Keratinocyte (primary cell): ENCODE results near the gene CDK8. TPM values are rescaled to one million over a fixed set of nuclear protein-coding genes. Genes with fewer than 3 reads are reported as not detected.

Source experiments
- DNase-seq: peaks from one replicate; pipeline ENCODE4 v3.0.0-alpha.2; 2011; ENCODE audit warnings: low read depth, missing footprints, low spot score
- FAIRE-seq: peaks from 2 replicates; lab custom pipeline; 2011; peaks lifted over from hg19 to GRCh38; lab: Jason Lieb, UNC
- H2AFZ ChIP-seq: 2 replicates; pipeline ENCODE4 v1.6.0; 2012; ENCODE audit warnings: low read length, control low read depth, inconsistent platforms; ENCODE audit not compliant: control insufficient read depth
- H3K27ac ChIP-seq: 2 replicates; pipeline ENCODE4 v1.5.1; 2011; ENCODE audit warnings: low read length; ENCODE audit not compliant: control insufficient read depth, insufficient read depth
- H3K27me3 ChIP-seq: 3 replicates; pipeline ENCODE4 v1.6.0; 2011; ENCODE audit warnings: low read length; ENCODE audit not compliant: control insufficient read depth, insufficient read depth; ENCODE audit errors: extremely low read depth
- H3K36me3 ChIP-seq, 2 experiments: 2 replicates in 1 of 2; 3 replicates in 1 of 2; pipeline ENCODE4 v1.5.1; 2011; ENCODE audit warnings: low read length in 2 of 2, mild to moderate bottlenecking in 1 of 2; ENCODE audit not compliant: control insufficient read depth in 2 of 2, insufficient read depth in 2 of 2; ENCODE audit errors: extremely low read depth in 1 of 2
- H3K4me1 ChIP-seq: 3 replicates; pipeline ENCODE4 v1.5.1; 2011; ENCODE audit warnings: low read length; ENCODE audit not compliant: control insufficient read depth, insufficient read depth; ENCODE audit errors: extremely low read depth
- H3K4me2 ChIP-seq: 3 replicates; pipeline ENCODE4 v1.6.0; 2011; ENCODE audit warnings: low read depth, low read length; ENCODE audit not compliant: control insufficient read depth, insufficient read depth; ENCODE audit errors: extremely low read depth
- H3K4me3 ChIP-seq, 3 experiments: fragments of 200-600 bp in 1 of 3; sonication (generic) in 1 of 3; 2 replicates in 2 of 3; 3 replicates in 1 of 3; pipeline ENCODE4 v1.5.1; 2011 to 2016; ENCODE audit warnings: low read length in 3 of 3, mild to moderate bottlenecking in 3 of 3, control low read depth in 2 of 3, inconsistent platforms in 1 of 3, low read depth in 1 of 3, mixed read lengths in 1 of 3, mixed run types in 1 of 3, moderate library complexity in 1 of 3; ENCODE audit not compliant: control insufficient read depth in 2 of 3, insufficient read depth in 2 of 3; ENCODE audit errors: extremely low read depth in 1 of 3
- H3K79me2 ChIP-seq: 2 replicates; pipeline ENCODE4 v1.6.0; 2012; ENCODE audit warnings: low read length; ENCODE audit not compliant: control insufficient read depth, insufficient read depth
- H3K9ac ChIP-seq: 3 replicates; pipeline ENCODE4 v1.6.0; 2011; ENCODE audit warnings: low read length; ENCODE audit not compliant: control insufficient read depth, insufficient read depth; ENCODE audit errors: extremely low read depth
- H3K9me1 ChIP-seq: 3 replicates; pipeline ENCODE4 v1.6.0; 2011; ENCODE audit warnings: low read length; ENCODE audit not compliant: control insufficient read depth, insufficient read depth; ENCODE audit errors: extremely low read depth
- H3K9me3 ChIP-seq: 2 replicates; pipeline ENCODE4 v1.5.1; 2012; ENCODE audit warnings: low read depth, low read length; ENCODE audit not compliant: control insufficient read depth
- H4K20me1 ChIP-seq: 3 replicates; pipeline ENCODE4 v1.6.0; 2011; ENCODE audit warnings: low read length; ENCODE audit not compliant: control insufficient read depth, insufficient read depth; ENCODE audit errors: extremely low read depth
- EZH2 ChIP-seq: IDR thresholded peaks from one replicate; pipeline ENCODE4 v1.6.1; 2012; ENCODE audit warnings: inconsistent platforms, mild to moderate bottlenecking, low read length, moderate library complexity
- dilution Hi-C: fragments of 300-500 bp; cut with MboI; formaldehyde crosslinking; loops from one replicate; pipeline ENCODE4 v1.7.0; 2020; ENCODE audit warnings: low sequenced_read_pairs; ENCODE audit not compliant: extremely low pct_ligation_motif_present
- polyA plus RNA-seq, 5 experiments: library from polyadenylated mRNA; depleted of rRNA in 3 of 5; stranded (reverse) in 3 of 5; stranded (forward) in 1 of 5; unstranded in 1 of 5; fragments of >200 nt; gene quantifications; 1 replicate in 1 of 5; 2 replicates in 3 of 5; 3 replicates in 1 of 5; pipeline versions ENCODE4 v1.2.1 to v1.2.3, GENCODE V29; 2011 to 2012; ENCODE audit warnings: missing spikeins in 2 of 5, low read depth in 1 of 5, low replicate concordance in 1 of 5
- TF ChIP-seq, protein P1 (sequence below), 3 experiments: IDR thresholded peaks in 1 of 3; conservative IDR thresholded peaks in 1 of 3; optimal IDR thresholded peaks in 1 of 3; 2 replicates in 2 of 3; 3 replicates in 1 of 3; pipeline versions ENCODE3 to v1.5.1; 2011; ENCODE audit warnings: low read length in 3 of 3, mild to moderate bottlenecking in 3 of 3, moderate library complexity in 2 of 3, control low read depth in 1 of 3, inconsistent platforms in 1 of 3; ENCODE audit not compliant: insufficient read depth in 2 of 3; ENCODE audit errors: extremely low read depth in 1 of 3

The CDK8 gene
- polyA plus RNA-seq, 1 donor (not counting 4 experiments of a cell fraction or from before 2014, with no cell fraction given), result 27.5 TPM

DNA sequence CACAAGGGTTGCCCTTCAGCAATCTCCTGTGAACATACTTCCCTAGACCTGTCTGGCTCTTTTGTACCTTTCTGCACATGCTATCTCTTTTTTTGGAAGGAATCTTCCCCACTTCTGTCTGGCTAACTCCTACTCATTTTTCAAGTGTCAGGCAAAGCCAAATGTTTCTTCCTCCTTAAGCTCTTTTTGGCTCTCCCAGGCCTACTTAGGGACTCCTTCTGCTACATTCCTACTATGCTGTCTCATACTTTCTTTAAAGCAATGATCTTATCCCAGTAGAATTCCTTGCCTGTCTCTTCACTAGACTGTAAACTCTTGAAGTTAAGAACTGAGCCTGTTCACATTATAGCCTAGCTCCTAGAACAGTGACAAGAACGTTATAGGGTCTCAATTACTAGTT lies 188.6 kb downstream of the CDK8 start:
- Histone ChIP-seq H3K27ac (no peak overlapping the region), H3K9ac (no peak overlapping the region), H3K4me1 (no peaks in the 10 kb centered on the region), H3K36me3 (no peaks in the 10 kb centered on the region), H3K9me3 (no peaks in the 10 kb centered on the region), H3K27me3 (no peaks in the 10 kb centered on the region), H4K20me1 (no peaks in the 10 kb centered on the region), H3K79me2 (no peaks in the 10 kb centered on the region), H2AFZ (no peak overlapping the region), H3K4me2 (no peak overlapping the region), H3K4me3 (no peak overlapping the region), H3K9me1 (no peaks in the 10 kb centered on the region)
- DNase-seq, result no peak
- FAIRE-seq, result no peak
- TF ChIP-seq, protein P1, sequence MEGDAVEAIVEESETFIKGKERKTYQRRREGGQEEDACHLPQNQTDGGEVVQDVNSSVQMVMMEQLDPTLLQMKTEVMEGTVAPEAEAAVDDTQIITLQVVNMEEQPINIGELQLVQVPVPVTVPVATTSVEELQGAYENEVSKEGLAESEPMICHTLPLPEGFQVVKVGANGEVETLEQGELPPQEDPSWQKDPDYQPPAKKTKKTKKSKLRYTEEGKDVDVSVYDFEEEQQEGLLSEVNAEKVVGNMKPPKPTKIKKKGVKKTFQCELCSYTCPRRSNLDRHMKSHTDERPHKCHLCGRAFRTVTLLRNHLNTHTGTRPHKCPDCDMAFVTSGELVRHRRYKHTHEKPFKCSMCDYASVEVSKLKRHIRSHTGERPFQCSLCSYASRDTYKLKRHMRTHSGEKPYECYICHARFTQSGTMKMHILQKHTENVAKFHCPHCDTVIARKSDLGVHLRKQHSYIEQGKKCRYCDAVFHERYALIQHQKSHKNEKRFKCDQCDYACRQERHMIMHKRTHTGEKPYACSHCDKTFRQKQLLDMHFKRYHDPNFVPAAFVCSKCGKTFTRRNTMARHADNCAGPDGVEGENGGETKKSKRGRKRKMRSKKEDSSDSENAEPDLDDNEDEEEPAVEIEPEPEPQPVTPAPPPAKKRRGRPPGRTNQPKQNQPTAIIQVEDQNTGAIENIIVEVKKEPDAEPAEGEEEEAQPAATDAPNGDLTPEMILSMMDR (optimal IDR thresholded peaks at IDR 0.05 in 1 of 3, IDR thresholded peaks at IDR 0.05 in 1 of 3, conservative IDR thresholded peaks at IDR 0.05 in 1 of 3; ENCODE audit: extremely low read depth in 1 of 3, insufficient read depth in 2 of 3, low read length in 3 of 3), result no peak
- no peak for TF ChIP-seq EZH2
- dilution Hi-C loops, result no loop called here

- no peak for DNase-seq
- no peaks in the 10 kb centered on the region for H3K9me1 ChIP-seq
- H3K27ac ChIP-seq, result no peak overlapping the region
- no peaks in the 10 kb centered on the region for H4K20me1 ChIP-seq
- no peaks in the 10 kb centered on the region for H3K36me3 ChIP-seq
- no peaks in the 10 kb centered on the region for H3K9me3 ChIP-seq
- no peak overlapping the region for H3K4me3 ChIP-seq
- H3K27me3 ChIP-seq, result no peaks in the 10 kb centered on the region
- no peak overlapping the region for H3K9ac ChIP-seq
- FAIRE-seq, result no peak
- no peak overlapping the region for H2AFZ ChIP-seq
- H3K79me2 ChIP-seq, result no peaks in the 10 kb centered on the region
- TF ChIP-seq, protein P1 (optimal IDR thresholded peaks at IDR 0.05 in 1 of 3, IDR thresholded peaks at IDR 0.05 in 1 of 3, conservative IDR thresholded peaks at IDR 0.05 in 1 of 3; ENCODE audit: extremely low read depth in 1 of 3, insufficient read depth in 2 of 3, low read length in 3 of 3), result no peak
- H3K4me2 ChIP-seq, result no peak overlapping the region
- dilution Hi-C loops, result no loop called here
- H3K4me1 ChIP-seq, result peaks cover 3% of the 10 kb centered on the region
Observed at GRCh38 chr13:26445092-26445491, 191.2 kb downstream of the CDK8 start.
